HepG2 (cell line): ENCODE results near the gene PKM. TPM values are rescaled to one million over a fixed set of nuclear protein-coding genes. Genes with fewer than 3 reads are reported as not detected.

Experiments used
- ARHGAP35 ChIP-seq: sonication (generic); formaldehyde crosslinking; IDR thresholded peaks from 2 replicates; pipeline ENCODE4 v1.9.0; 2022; ENCODE audit warnings: mild to moderate bottlenecking, inconsistent platforms, moderate library complexity, missing genetic modification reagents, borderline replicate concordance
- ATF4 ChIP-seq, 2 experiments: fragments of 450-650 bp in 1 of 2; sonication (generic) in 1 of 2; formaldehyde crosslinking; IDR thresholded peaks; 2 replicates each; pipeline versions ENCODE4 v1.5.0 to v1.8.0; 2020 to 2022; ENCODE audit warnings: mild to moderate bottlenecking in 1 of 2, missing genetic modification reagents in 1 of 2
- FOXK2 ChIP-seq: fragments of 450-650 bp; IDR thresholded peaks from 2 replicates; pipeline ENCODE4 v1.6.1; 2016
- FOXP1 ChIP-seq, 2 experiments: fragments of 450-650 bp in 1 of 2; IDR thresholded peaks; 2 replicates each; pipeline ENCODE4 v1.6.1; 2017 to 2018; ENCODE audit warnings: antibody characterized with exemption in 1 of 2
- KDM3A ChIP-seq: IDR thresholded peaks from 2 replicates; pipeline ENCODE4 v1.6.1; 2018; ENCODE audit warnings: low read depth, missing compliant biosample characterization
- KLF12 ChIP-seq: sonication (generic); formaldehyde crosslinking; IDR thresholded peaks from 2 replicates; pipeline ENCODE4 v1.4.0; 2020; ENCODE audit warnings: missing genetic modification reagents, borderline replicate concordance
- KLF13 ChIP-seq: sonication (generic); formaldehyde crosslinking; IDR thresholded peaks from 2 replicates; pipeline ENCODE4 v1.4.0; 2020; ENCODE audit warnings: mild to moderate bottlenecking, missing genetic modification reagents
- MAFG ChIP-seq: sonication (generic); formaldehyde crosslinking; IDR thresholded peaks from 2 replicates; pipeline ENCODE4 v1.5.1; 2020; ENCODE audit warnings: mild to moderate bottlenecking, missing genetic modification reagents
- NCOA2 ChIP-seq: sonication (generic); formaldehyde crosslinking; IDR thresholded peaks from 2 replicates; pipeline ENCODE4 v1.8.0; 2022; ENCODE audit warnings: inconsistent platforms
- RAD21 ChIP-seq: fragments of 450-650 bp; formaldehyde crosslinking; IDR thresholded peaks from 2 replicates; pipeline ENCODE4 v1.5.0; 2020; ENCODE audit warnings: mild to moderate bottlenecking
- SALL2 ChIP-seq: sonication (generic); formaldehyde crosslinking; IDR thresholded peaks from 2 replicates; pipeline ENCODE4 v1.8.1; 2023; ENCODE audit warnings: mild to moderate bottlenecking, missing genetic modification reagents, inconsistent platforms
- STAG1 ChIP-seq: sonication (generic); formaldehyde crosslinking; IDR thresholded peaks from 2 replicates; pipeline ENCODE4 v1.4.0; 2020; ENCODE audit warnings: missing genetic modification reagents
- ZNF33A ChIP-seq: sonication (generic); formaldehyde crosslinking; IDR thresholded peaks from 2 replicates; pipeline ENCODE4 v1.5.1; 2020; ENCODE audit warnings: missing genetic modification reagents, mild to moderate bottlenecking, moderate library complexity, borderline replicate concordance
- ZNF777 ChIP-seq: sonication (generic); formaldehyde crosslinking; IDR thresholded peaks from 2 replicates; pipeline ENCODE4 v1.4.0; 2020; ENCODE audit warnings: missing genetic modification reagents
- polyA plus RNA-seq, 8 experiments: library from polyadenylated mRNA; depleted of rRNA in 3 of 8; stranded (reverse) in 7 of 8; unstranded in 1 of 8; fragments of >200 nt; fragmentation: Illumina TruSeq in 4 of 8; extraction: Trizol in 4 of 8; gene quantifications; 2 replicates each; pipeline versions ENCODE4 v1.2.1 to v1.2.3, GENCODE V29; 2011 to 2016; ENCODE audit warnings: low read depth in 4 of 8, missing spikeins in 1 of 8, mixed read lengths in 1 of 8; ENCODE audit not compliant: insufficient read depth in 1 of 8
- total RNA-seq, 5 experiments: library from RNA; depleted of rRNA; stranded (reverse); fragments of >200 nt; fragmentation: Illumina TruSeq; extraction: Trizol; gene quantifications; 2 replicates each; pipeline ENCODE4 v1.2.3, GENCODE V29; 2016; ENCODE audit warnings: low read depth in 1 of 5
- TF ChIP-seq, protein P1 (sequence below): sonication (generic); formaldehyde crosslinking; IDR thresholded peaks from 2 replicates; pipeline ENCODE4 v1.4.0; 2020; ENCODE audit warnings: mild to moderate bottlenecking, missing genetic modification reagents
- TF ChIP-seq, protein P2 (sequence below): IDR thresholded peaks from 2 replicates; pipeline ENCODE4 v1.6.1; 2018; ENCODE audit warnings: missing genetic modification reagents
- TF ChIP-seq, protein P3 (sequence below): sonication (generic); formaldehyde crosslinking; IDR thresholded peaks from 2 replicates; pipeline ENCODE4 v1.9.0; 2021; ENCODE audit warnings: missing genetic modification reagents, borderline replicate concordance
- TF ChIP-seq, protein P4 (sequence below): sonication (generic); formaldehyde crosslinking; IDR thresholded peaks from 2 replicates; pipeline ENCODE4 v1.4.0; 2020; ENCODE audit warnings: mild to moderate bottlenecking, missing genetic modification reagents

Gene PKM
- total and polyA plus RNA-seq, 2 of the 13 experiments (the other 11 are each of a cell fraction or from before 2014, with no cell fraction given) = 488 to 780 TPM

DNA sequence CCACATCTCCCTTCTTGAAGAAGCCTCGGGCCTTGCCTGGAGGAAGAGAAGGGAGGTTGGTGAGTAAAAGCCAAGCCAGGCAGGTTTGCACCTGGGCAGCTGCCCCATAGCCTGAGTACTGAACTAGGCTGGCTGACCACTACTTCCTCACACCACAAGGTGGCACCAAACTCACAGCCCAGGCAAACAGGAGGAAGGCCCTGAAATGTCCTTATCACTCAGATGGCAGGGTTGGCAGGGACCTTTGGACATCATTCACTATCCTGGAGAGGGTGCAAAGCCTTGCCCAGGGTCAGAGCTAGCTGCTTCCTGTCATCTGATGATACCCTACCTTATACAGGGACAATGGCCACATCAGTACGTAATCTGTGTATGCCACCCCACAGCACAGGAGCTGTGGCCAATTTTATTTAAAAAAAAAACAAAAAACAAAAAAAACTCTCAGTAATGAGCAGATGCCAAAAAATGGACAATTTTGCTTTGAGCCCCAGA is 31.2 kb downstream of the PKM start (continued):
- no peak for TF ChIP-seq ATF4 (CRISPR knock-in tag; IDR thresholded peaks at IDR 0.05)
- no peak; the same call in 1 of the 2 replicates for TF ChIP-seq KDM3A (CRISPR knock-in tag)
- TF ChIP-seq KLF13 (CRISPR knock-in tag) = no peak
- TF ChIP-seq FOXP1 (IDR thresholded peaks at IDR 0.05) = no peak
- no peak for TF ChIP-seq FOXP1 (CRISPR knock-in tag; IDR thresholded peaks at IDR 0.05)
- no peak for TF ChIP-seq ARHGAP35 (CRISPR knock-in tag)
- TF ChIP-seq SALL2 (CRISPR knock-in tag) = no peak
- TF ChIP-seq, protein P1, sequence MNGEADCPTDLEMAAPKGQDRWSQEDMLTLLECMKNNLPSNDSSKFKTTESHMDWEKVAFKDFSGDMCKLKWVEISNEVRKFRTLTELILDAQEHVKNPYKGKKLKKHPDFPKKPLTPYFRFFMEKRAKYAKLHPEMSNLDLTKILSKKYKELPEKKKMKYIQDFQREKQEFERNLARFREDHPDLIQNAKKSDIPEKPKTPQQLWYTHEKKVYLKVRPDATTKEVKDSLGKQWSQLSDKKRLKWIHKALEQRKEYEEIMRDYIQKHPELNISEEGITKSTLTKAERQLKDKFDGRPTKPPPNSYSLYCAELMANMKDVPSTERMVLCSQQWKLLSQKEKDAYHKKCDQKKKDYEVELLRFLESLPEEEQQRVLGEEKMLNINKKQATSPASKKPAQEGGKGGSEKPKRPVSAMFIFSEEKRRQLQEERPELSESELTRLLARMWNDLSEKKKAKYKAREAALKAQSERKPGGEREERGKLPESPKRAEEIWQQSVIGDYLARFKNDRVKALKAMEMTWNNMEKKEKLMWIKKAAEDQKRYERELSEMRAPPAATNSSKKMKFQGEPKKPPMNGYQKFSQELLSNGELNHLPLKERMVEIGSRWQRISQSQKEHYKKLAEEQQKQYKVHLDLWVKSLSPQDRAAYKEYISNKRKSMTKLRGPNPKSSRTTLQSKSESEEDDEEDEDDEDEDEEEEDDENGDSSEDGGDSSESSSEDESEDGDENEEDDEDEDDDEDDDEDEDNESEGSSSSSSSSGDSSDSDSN (CRISPR knock-in tag) = no peak
- TF ChIP-seq ZNF33A (CRISPR knock-in tag) = no peak
- TF ChIP-seq, protein P2, sequence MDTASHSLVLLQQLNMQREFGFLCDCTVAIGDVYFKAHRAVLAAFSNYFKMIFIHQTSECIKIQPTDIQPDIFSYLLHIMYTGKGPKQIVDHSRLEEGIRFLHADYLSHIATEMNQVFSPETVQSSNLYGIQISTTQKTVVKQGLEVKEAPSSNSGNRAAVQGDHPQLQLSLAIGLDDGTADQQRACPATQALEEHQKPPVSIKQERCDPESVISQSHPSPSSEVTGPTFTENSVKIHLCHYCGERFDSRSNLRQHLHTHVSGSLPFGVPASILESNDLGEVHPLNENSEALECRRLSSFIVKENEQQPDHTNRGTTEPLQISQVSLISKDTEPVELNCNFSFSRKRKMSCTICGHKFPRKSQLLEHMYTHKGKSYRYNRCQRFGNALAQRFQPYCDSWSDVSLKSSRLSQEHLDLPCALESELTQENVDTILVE = no peak
- TF ChIP-seq FOXK2 = no peak
- peak; percentile 90 for TF ChIP-seq RAD21 (CRISPR knock-in tag)
- no peak for TF ChIP-seq MAFG (CRISPR knock-in tag)
- TF ChIP-seq, protein P3, sequence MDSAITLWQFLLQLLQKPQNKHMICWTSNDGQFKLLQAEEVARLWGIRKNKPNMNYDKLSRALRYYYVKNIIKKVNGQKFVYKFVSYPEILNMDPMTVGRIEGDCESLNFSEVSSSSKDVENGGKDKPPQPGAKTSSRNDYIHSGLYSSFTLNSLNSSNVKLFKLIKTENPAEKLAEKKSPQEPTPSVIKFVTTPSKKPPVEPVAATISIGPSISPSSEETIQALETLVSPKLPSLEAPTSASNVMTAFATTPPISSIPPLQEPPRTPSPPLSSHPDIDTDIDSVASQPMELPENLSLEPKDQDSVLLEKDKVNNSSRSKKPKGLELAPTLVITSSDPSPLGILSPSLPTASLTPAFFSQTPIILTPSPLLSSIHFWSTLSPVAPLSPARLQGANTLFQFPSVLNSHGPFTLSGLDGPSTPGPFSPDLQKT (CRISPR knock-in tag) = no peak
- no peak for TF ChIP-seq NCOA2
- peak; percentile 86 for TF ChIP-seq STAG1
- 0 out of 2 replicates have a peak, but pooled peaks have one; percentile 22 for TF ChIP-seq ZNF777 (CRISPR knock-in tag)
- TF ChIP-seq KLF12 (CRISPR knock-in tag) = no peak
- TF ChIP-seq, protein P4, sequence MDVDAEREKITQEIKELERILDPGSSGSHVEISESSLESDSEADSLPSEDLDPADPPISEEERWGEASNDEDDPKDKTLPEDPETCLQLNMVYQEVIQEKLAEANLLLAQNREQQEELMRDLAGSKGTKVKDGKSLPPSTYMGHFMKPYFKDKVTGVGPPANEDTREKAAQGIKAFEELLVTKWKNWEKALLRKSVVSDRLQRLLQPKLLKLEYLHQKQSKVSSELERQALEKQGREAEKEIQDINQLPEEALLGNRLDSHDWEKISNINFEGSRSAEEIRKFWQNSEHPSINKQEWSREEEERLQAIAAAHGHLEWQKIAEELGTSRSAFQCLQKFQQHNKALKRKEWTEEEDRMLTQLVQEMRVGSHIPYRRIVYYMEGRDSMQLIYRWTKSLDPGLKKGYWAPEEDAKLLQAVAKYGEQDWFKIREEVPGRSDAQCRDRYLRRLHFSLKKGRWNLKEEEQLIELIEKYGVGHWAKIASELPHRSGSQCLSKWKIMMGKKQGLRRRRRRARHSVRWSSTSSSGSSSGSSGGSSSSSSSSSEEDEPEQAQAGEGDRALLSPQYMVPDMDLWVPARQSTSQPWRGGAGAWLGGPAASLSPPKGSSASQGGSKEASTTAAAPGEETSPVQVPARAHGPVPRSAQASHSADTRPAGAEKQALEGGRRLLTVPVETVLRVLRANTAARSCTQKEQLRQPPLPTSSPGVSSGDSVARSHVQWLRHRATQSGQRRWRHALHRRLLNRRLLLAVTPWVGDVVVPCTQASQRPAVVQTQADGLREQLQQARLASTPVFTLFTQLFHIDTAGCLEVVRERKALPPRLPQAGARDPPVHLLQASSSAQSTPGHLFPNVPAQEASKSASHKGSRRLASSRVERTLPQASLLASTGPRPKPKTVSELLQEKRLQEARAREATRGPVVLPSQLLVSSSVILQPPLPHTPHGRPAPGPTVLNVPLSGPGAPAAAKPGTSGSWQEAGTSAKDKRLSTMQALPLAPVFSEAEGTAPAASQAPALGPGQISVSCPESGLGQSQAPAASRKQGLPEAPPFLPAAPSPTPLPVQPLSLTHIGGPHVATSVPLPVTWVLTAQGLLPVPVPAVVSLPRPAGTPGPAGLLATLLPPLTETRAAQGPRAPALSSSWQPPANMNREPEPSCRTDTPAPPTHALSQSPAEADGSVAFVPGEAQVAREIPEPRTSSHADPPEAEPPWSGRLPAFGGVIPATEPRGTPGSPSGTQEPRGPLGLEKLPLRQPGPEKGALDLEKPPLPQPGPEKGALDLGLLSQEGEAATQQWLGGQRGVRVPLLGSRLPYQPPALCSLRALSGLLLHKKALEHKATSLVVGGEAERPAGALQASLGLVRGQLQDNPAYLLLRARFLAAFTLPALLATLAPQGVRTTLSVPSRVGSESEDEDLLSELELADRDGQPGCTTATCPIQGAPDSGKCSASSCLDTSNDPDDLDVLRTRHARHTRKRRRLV = no peak
